ENCODE results near the gene KCNG2. TPM values are rescaled to one million over a fixed set of nuclear protein-coding genes. Genes with fewer than 3 reads are reported as not detected.

Gene KCNG2
- total and polyA plus RNA-seq, 2 of the 8 experiments (the other 6 are each of a cell fraction or from before 2014, with no cell fraction given): 0.19 to 0.74 TPM

DNA sequence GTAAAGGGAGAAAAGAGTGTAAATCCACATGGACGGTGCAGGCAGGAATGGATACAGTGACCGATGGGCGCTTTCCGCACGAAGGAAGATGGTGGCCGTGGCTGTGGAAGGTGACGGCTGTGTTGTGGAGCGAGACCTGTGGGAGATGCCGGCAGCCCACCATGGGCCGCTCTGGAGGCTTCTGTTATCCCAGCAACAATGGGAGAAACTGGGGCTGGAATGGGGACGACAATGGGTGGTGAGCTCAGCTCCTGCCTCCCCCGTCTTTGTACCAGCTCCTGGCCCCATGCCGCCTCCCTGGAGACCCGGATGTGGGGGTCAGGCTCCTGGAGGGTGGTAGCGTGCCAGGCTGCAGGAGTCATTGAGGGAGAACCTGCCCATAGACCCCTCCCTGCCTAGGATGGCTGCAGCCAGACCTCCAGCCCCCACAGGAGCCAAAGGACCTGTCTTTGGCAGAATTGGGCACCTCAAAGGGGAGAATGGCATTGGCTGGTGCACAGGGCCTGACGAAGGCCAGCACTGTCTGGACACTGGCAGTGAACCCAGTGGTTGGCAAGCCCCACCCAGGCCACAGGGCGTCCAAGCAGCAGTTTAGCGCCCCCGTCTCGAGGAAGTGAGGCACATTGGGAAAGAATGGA lies 81.1 kb downstream of the KCNG2 start:
- no peak overlapping the region for H2BK20ac ChIP-seq (ENCODE audit: low read length)
- peaks cover 0 to 2% of the 10 kb centered on the region in 2 experiments for H4K20me1 ChIP-seq (replicated peaks in 1 of 2; ENCODE audit: control insufficient read depth in 1 of 2, insufficient read depth in 2 of 2, low read length in 2 of 2)
- H3K23me2 ChIP-seq (ENCODE audit: low read depth, low read length): no peaks in the 10 kb centered on the region
- no peak overlapping the region for H2BK5ac ChIP-seq (ENCODE audit: low read depth, low read length)
- H3K27me3 ChIP-seq (replicated peaks in 1 of 4; ENCODE audit: control insufficient read depth in 3 of 4, extremely low read depth in 1 of 4, insufficient read depth in 3 of 4, low read length in 3 of 4): no peaks in the 10 kb centered on the region
- H3K79me2 ChIP-seq (ENCODE audit: control insufficient read depth in 1 of 2, insufficient read depth in 2 of 2, low read length in 2 of 2): no peaks in the 10 kb centered on the region
- ChIA-PET CTCF (ENCODE audit: partially characterized antibody) (no interaction called here), POLR2A (ENCODE audit: partially characterized antibody) (no interaction called here)
- H2AK5ac ChIP-seq (ENCODE audit: low read depth, low read length): no peak overlapping the region
- no peak overlapping the region for H2AFZ ChIP-seq (ENCODE audit: low read length)
- DNase-seq (ENCODE audit: low read depth in 1 of 2, low spot score in 2 of 2): no peak
- H3K4ac ChIP-seq (replicated peaks; ENCODE audit: insufficient read length, low read depth, low read length): no peak overlapping the region
- H3K27ac ChIP-seq (ENCODE audit: low read depth, low read length): no peak overlapping the region
- H3K9me3 ChIP-seq (ENCODE audit: insufficient read depth in 2 of 2, low read depth in 1 of 2, low read length in 1 of 2): no peaks in the 10 kb centered on the region; a peak in 1 of 4 replicates
- no peak overlapping the region for H4K8ac ChIP-seq (ENCODE audit: extremely low read depth, insufficient read depth, low read length)
- H3K56ac ChIP-seq (replicated peaks; ENCODE audit: insufficient read length, low read depth, low read length): no peak overlapping the region
- no peak overlapping the region for H3K18ac ChIP-seq (ENCODE audit: extremely low read depth, low read length)
- no peak overlapping the region for H3K9ac ChIP-seq (replicated peaks in 1 of 4; ENCODE audit: extremely low read depth in 1 of 4, low read depth in 3 of 4, low read length in 3 of 4)
- H3K4me2 ChIP-seq (ENCODE audit: insufficient read depth in 1 of 2, low read depth in 2 of 2, low read length in 2 of 2): no peak overlapping the region
- no peak overlapping the region for H3K14ac ChIP-seq (ENCODE audit: insufficient read length)
- no peaks in the 10 kb centered on the region; the same call in 1 of the 2 replicates for H3K79me1 ChIP-seq (ENCODE audit: low read depth, low read length)
- no peak overlapping the region for H2BK15ac ChIP-seq (ENCODE audit: low read length)
- H3K4me3 ChIP-seq (ENCODE audit: extremely low read depth in 1 of 4, insufficient read depth in 2 of 4, low read depth in 3 of 4, low read length in 4 of 4): no peak overlapping the region
- no peak overlapping the region for H2BK12ac ChIP-seq (ENCODE audit: low read depth, low read length)
- no peak overlapping the region for H4K91ac ChIP-seq (replicated peaks; ENCODE audit: insufficient read length, low read length)
- H3K23ac ChIP-seq (ENCODE audit: insufficient read length): no peak overlapping the region
- FAIRE-seq: no peak
- H3K4me1 ChIP-seq (replicated peaks in 1 of 4; ENCODE audit: control insufficient read depth in 3 of 4, insufficient read depth in 4 of 4, low read length in 3 of 4): no peaks in the 10 kb centered on the region; a peak in 1 of 7 replicates
- WGBS, 2 experiments (ENCODE audit: extremely low coverage in 1 of 2, insufficient coverage in 1 of 2, insufficient read length in 1 of 2, insufficient replicate concordance in 2 of 2, low coverage in 1 of 2, low lambda C conversion rate in 2 of 2, missing lambda C conversion rate in 1 of 2): 90% methylated on average over 20 of the region's 20 CpGs; no CpG with 5 or more reads in 1 of the 2 experiments
- H3K36me3 ChIP-seq (ENCODE audit: control insufficient read depth in 2 of 4, insufficient read depth in 4 of 4, low read length in 3 of 4): no peaks in the 10 kb centered on the region
- no peak overlapping the region for H2BK120ac ChIP-seq (replicated peaks; ENCODE audit: low read depth, low read length)
- H4K5ac ChIP-seq (ENCODE audit: insufficient read length, low read depth, low read length): no peak overlapping the region
- TF ChIP-seq MAFK (IDR thresholded peaks at IDR 0.05; ENCODE audit: low read depth, low read length) (no peak), CBX8 (IDR thresholded peaks at IDR 0.05; ENCODE audit: borderline replicate concordance, low read depth, low read length) (no peak), CBX5 (IDR thresholded peaks at IDR 0.05; ENCODE audit: low read depth, low read length) (no peak), TAF1 (IDR thresholded peaks at IDR 0.05; ENCODE audit: low read depth, low read length) (no peak), SUZ12 (IDR thresholded peaks at IDR 0.05; ENCODE audit: low read length) (no peak), SIX5 (IDR thresholded peaks at IDR 0.05; ENCODE audit: low read depth, low read length) (no peak), JUN (IDR thresholded peaks at IDR 0.05; ENCODE audit: low read depth, low read length) (no peak), KDM5A (IDR thresholded peaks at IDR 0.05; ENCODE audit: low read length) (no peak), NANOG (IDR thresholded peaks at IDR 0.05; ENCODE audit: insufficient read depth, low read depth, low read length, poor library complexity, severe bottlenecking) (no peak), CEBPB (IDR thresholded peaks at IDR 0.05; ENCODE audit: low read depth, low read length) (no peak), CTBP2 (IDR thresholded peaks at IDR 0.05; ENCODE audit: borderline replicate concordance, insufficient read depth, insufficient read length, low read length) (no peak)
- TF ChIP-seq, protein P1, sequence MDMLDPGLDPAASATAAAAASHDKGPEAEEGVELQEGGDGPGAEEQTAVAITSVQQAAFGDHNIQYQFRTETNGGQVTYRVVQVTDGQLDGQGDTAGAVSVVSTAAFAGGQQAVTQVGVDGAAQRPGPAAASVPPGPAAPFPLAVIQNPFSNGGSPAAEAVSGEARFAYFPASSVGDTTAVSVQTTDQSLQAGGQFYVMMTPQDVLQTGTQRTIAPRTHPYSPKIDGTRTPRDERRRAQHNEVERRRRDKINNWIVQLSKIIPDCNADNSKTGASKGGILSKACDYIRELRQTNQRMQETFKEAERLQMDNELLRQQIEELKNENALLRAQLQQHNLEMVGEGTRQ (IDR thresholded peaks at IDR 0.05; ENCODE audit: low read length): no peak

Measured in H1 (cell line).